Fibroblast of skin of back (primary cell): ENCODE results near the gene MAN2A1.
A peak's percentile ranks its signal among the peaks of the same experiment; 100 is the strongest.
"Not testable (repeated sequence)": the region's sequence is repeated elsewhere in the genome, so short reads cannot be mapped to it uniquely, and the experiment has no call there.

Experiments
- DNase-seq: peaks from one replicate; pipeline ENCODE4 v3.0.0-alpha.2; 2013

MAN2A1 gene

GRCh38 chr5:109830955-109831502 is 141.3 kb downstream of the MAN2A1 start:
- peak; percentile 14 for DNase-seq

DNA sequence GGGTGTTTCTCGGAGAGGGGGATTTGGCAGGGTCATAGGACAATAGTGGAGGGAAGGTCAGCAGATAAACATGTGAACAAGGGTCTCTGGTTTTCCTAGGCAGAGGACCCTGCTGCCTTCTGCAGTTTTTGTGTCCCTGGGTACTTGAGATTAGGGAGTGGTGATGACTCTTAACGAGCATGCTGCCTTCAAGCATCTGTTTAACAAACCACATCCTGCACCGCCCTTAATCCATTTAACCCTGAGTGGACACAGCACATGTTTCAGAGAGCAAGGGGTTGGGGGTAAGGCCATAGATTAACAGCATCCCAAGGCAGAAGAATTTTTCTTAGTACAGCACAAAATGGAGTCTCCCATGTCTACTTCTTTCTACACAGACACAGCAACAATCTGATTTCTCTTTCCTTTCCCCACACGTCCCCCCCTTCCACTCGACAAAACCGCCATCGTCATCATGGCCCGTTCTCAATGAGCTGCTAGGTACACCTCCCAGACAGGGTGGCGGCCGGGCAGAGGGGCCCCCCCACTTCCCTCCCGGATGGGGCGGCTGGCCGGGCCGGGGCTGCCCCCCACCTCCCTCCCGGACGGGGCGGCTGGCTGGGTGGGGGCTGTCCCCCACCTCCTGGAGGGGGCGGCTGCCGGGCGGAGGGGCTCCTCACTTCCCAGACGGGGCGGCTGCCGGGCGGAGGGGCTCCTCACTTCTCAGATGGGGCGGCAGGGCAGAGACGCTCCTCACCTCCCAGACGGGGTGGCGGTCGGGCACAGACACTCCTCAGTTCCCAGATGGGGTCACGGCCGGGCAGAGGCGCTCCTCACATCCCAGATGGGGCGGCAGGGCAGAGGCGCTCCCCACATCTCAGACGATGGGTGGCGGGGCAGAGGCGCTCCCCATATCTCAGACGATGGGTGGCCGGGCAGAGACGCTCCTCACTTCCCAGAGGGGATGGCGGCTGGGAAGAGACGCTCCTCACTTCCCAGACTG is 142.8 kb downstream of the MAN2A1 start:
- not testable (repeated sequence) for DNase-seq

- no peak for DNase-seq
These were observed 144.2 kb downstream of the MAN2A1 start for GRCh38 chr5:109833946-109834345.

- no peak for DNase-seq
These were observed 146.6 kb downstream of the MAN2A1 start for GRCh38 chr5:109836280-109836679.

- no peak for DNase-seq
These were observed 147.6 kb downstream of the MAN2A1 start for GRCh38 chr5:109837231-109837861.

DNA sequence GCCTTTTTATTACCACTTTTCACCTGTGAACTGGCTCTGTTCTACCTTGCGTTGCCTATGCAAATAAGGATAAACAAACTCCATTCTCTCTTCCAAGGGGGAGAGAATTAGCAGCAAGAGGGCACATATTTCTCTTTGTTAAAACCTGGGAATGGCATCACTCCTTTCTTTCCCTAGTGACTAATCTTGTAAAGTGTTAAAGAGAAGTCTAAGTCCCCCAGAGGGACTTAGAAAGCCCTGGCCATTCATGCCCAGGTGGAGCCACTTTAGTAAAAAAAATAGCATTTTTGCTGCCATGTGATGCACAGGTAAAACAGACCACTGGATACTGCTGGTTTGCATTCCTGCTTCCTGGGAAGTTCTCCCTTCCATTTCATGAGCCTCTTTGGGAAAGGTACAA is 148.4 kb downstream of the MAN2A1 start:
- DNase-seq = no peak

DNA sequence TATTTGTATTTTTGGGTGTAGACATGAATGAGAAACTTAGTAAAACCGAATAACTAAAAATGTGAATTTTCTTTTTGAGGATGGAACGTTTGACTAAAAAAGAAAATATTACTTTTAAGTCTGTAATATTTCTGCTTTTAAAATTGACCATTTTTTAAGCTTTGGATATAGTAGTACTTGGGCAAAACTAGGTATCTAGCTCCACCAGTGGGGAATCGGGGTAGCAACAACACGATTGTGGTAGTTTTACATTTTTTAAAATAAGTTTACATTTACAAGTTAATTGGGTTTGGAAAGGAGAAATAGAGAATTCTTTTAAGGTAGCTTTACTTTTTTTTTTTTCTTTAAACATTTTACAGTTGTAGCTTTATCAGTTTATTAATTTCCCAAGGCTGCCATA is 154.4 kb downstream of the MAN2A1 start:
- DNase-seq = no peak

DNA sequence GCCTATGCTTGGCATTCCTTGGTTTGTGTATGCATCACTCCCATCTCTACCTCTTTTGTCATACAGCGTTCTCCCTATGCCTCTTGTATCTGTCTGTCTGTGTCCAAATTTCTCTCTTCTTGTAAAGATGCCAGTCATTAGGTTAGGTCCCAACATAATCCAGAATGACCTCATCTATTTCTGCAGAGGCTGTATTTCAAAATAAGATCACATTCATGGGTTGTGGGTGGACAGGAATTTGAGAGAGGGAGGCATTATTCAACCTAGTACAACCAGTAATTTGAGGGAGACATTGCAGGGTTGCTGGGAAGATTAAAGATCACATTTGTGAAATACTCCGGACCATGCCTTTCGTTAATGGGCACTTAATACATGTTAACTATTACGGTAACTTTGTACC is 155.0 kb downstream of the MAN2A1 start:
- peak; percentile 34 for DNase-seq

DNA sequence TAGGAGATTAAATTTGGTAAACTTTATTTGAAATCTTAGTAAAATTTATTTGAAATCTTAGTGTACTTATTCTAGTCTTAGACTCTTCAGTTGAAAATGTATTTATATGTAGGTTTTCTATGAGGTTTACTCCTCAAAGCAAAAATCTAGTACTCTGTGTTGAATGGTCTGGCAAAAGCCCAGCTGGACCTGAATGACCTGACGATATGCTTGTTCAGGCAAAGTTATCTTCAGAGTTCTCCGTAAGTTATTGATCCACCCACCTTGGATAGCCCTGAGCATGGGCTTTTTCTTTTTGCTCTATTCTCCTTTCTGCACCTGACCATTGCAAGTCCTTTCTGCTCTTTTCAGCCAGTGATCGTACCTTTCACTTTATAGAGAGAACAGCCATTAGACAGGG is 158.4 kb downstream of the MAN2A1 start:
- DNase-seq = no peak

GRCh38 chr5:109849478-109850088 is 159.9 kb downstream of the MAN2A1 start:
- no peak for DNase-seq

- DNase-seq = no peak
These were observed 162.8 kb downstream of the MAN2A1 start for GRCh38 chr5:109852371-109853155.

GRCh38 chr5:109853377-109853776 is 163.7 kb downstream of the MAN2A1 start:
- no peak for DNase-seq

DNA sequence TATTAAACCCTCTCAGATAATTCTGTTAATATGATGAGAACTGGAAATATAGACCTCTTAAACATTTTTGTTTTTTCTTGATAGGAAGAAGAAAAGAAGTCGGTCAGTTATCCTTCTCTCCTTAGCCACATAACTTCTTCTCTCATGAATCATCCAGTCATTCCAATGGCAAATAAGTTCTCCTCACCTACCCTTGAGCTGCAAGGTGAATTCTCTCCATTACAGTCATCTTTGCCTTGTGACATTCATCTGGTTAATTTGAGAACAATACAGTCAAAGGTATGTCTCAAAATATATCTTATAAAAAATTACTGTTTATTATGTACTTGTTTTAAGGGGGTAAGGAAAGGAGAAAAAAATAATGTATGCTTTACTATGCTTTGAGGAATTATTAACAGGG is 165.3 kb downstream of the MAN2A1 start:
- no peak for DNase-seq

DNA sequence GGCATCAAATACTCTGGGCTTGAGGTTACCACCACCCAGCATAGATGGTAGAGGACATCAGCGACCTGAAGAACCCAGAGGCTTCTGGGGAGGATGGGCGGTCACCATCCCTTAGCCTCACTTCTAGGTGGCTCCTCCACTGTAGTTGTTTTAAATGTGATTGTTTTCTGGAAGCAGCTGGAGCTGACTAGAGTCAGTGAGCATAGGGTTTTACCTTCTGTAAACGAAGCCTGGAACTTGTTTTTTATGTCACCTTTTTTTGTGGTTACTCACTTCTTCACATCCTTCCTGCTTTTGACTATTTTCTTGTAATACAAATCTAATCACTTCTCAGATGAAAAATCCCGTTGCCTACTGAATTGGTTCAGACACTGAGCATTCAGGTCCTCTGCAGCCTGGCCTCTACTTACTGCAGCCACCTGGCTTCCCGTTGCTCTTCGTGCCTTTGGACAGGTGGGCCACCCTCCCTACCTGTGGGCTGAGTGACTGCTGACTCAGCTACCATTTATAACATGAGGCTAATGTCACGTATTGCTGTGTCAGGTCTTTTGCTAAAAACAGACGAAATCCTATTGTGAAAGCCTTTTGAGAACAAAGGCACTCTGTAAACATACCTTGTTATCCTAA is 167.8 kb downstream of the MAN2A1 start:
- no peak for DNase-seq

DNA sequence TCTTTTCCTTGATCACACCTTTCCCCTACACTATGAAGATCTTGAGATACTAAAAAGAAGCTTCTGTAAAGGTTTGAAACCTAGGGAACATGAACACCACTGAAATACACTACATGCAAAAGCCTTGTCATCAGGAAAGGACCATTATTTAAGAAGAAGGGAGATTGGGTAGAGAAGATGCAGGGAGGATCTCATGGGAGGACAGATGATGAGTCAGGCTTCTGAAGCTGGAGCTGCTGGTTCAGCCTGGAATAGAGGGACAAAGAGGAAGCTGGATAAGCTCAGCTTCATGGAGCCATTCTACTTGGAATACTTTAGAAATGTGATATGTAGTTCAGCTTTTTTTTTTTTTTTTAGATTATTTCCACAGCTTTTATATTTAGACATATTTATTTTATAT is 169.8 kb downstream of the MAN2A1 start:
- DNase-seq = peak; percentile 38

DNA sequence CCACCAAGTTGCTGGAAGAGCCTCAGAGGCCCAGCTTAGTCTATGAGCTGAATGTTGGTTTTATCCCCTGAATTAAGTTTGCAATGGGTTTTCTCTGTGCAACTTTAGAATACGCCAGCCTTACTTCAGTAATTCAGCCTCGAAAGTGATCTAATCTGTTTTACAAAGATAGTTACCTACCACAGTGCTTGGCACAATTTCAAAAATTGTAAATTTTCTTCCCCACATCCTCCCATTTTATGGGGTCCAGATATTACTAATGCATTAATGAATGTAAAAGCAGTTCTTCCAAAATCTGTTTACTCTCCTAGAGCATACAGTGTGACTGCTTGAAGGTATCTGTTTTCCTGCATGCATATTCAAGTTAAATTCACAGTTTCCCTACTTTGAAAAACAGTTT is 172.6 kb downstream of the MAN2A1 start:
- no peak for DNase-seq

- peak; percentile 58 for DNase-seq
These were observed 174.0 kb downstream of the MAN2A1 start for GRCh38 chr5:109863752-109864151.

DNA sequence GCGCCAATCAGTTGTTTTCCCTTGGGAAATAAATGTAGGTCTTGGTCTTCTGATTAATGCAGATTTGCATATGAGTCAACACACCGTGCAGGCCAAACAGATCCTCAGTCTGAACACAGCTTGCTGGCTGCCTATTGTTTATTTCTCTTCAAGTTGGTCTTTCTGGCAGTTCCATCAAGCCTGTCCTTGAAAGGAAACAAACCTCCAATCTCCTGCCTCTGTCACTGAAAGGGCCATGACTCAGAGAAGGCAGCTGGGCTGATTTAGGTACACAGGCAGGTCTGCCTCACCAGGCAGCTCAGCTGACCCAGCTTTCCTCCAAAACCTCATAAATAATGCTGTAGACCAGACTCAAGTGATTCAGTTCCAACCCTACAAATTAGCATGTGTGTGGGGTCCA is 175.9 kb downstream of the MAN2A1 start:
- DNase-seq = peak; percentile 84

GRCh38 chr5:109866051-109866450 is 176.3 kb downstream of the MAN2A1 start:
- peak; percentile 78 for DNase-seq

- DNase-seq = peak; percentile 64
These were observed 179.0 kb downstream of the MAN2A1 start for GRCh38 chr5:109868737-109869136.

- DNase-seq = no peak
These were observed 184.0 kb downstream of the MAN2A1 start for GRCh38 chr5:109873687-109874086.

DNA sequence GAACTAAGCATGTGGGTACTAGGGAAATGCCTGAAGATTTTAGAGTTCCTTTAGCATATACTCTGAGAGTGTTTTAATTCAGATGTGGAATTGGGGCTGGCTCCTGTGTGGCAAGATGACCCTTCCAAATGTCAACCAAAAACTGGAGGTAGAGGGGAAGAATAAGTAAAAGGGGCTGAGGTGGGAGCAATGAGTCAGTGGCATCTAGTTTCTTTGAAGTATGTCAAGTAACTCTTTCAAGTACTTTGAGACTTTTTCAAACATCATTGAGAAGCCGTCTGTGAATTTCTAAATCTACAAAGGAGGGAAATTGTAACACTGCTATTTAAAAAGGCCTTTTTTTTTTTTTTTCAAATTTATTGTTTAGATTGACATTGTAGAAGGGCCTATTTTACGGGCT is 184.4 kb downstream of the MAN2A1 start:
- DNase-seq = no peak
